ENCODE data around the gene FANCC.

GRCh38 chr9:95063300-95063699, 254.2 kb downstream of the FANCC start:
- TF ChIP-seq CTCF (conservative IDR thresholded peaks at IDR 0.05): no peak
- TF ChIP-seq EZH2 (IDR thresholded peaks at IDR 0.05; ENCODE audit: low read depth): no peak
